ENCODE results near the gene SENP3.

GRCh38 chr17:7561589-7562207 is at the start of gene SENP3:
- TF ChIP-seq EZH2phosphoT487 (IDR thresholded peaks at IDR 0.05; ENCODE audit: insufficient read depth, low read depth) (no peak), EZH2 (IDR thresholded peaks at IDR 0.05; ENCODE audit: insufficient read depth, poor library complexity, severe bottlenecking) (no peak)
